Measurements from ENCODE around the gene CDH20.
"Not testable (repeated sequence)": the region's sequence is repeated elsewhere in the genome, so short reads cannot be mapped to it uniquely, and the experiment has no call there.

Gene CDH20

DNA sequence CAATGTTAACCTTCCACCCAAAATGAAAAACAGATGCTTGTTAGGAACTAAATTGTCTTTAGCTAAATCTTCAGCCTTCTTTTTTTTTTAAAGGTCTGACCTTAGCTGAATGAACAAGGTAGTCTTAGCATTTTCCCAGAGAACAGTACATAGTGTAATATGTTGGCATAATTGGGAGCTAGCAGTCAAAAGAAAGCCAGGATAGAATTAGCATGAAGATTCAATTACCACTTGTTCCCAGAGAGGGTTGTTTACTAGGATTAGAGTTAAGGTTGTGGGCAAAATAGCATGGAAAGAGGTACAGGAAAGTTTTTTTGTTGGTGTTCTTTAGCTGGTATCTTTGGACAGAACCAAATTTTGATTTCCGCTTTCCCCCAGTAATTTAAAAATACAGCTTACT, 6.9 kb downstream of the CDH20 start:
- DNase-seq (ENCODE audit: low read depth in 1 of 2, low spot score in 1 of 2) = no peak

DNA sequence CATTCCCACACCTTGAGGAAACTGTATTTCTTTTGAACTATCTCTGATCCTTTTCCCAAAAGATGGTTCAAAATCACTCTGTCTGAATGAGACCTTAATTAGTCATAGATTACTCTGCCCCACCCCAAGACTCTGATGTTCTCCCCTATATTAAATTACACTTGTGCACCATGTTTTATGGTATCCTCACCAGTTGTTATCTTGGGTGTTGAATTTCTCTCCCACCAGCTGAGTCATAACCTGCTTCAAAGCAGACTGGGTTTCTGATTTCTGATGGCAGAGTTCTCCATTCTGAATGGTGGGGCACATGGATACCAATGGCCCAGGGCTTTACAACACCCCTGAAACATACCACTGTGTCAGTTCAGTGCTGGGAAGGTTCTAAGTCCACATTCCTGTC, 15.0 kb downstream of the CDH20 start:
- no peak for DNase-seq (ENCODE audit: low read depth in 1 of 2, low spot score in 1 of 2)

DNA sequence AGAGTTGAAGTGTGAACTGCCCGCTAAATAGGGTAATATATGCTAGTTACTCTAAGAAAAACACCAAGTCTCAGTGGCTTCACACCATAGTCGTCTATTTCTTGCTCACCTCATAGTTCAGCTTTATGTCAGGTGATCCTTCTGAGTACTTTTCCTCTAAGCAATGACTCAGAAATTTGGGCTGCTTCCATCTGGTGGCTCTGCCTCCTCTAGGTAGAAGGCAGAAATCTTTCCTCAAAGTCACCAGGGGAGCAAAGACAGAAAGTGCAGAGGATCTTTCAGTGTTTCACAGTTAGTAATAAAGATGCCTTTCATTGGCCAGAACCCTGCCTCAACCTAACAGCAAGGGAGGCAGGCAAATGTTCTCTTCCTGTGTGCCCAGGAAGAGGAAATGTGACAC, 17.3 kb downstream of the CDH20 start:
- DNase-seq (ENCODE audit: low read depth in 1 of 2, low spot score in 1 of 2) = no peak

DNA sequence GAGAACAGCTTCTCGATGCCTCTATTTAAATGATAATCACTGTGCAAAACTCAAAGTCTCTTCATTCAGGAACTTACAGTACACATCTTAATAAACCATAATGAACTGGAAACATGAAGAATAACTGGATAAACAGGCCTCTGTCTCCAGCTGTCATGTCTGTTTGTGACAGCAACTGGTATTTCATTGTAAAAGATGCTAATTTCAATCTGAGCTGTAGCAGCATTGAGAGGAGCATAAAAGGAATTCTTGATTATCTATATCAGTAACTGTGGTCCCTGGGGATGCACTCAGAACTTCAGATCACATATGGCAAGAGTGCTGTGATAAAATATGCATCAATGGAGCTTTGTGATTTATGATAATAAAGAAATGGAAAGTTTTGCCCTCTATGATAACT, 18.8 kb downstream of the CDH20 start:
- no peak for DNase-seq (ENCODE audit: low read depth in 1 of 2, low spot score in 1 of 2)

DNA sequence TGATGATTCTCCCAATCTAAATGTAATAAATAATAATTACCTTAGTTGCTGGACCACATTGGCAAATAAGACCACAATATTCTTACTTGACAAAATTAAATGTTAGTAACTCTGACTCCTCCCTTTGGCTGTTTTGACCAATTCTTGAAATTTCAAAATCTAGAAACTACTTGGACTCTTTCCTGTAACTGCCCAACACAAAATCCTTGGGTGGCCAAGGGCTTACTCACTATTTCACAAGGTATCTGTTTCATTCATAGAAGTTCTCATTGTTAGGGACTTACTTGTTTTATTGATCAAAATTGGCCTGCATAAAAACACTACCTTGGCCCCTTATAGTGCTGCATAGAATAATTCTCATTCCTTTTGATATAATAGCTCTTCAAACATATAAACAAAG, 19.4 kb downstream of the CDH20 start:
- DNase-seq (ENCODE audit: low read depth in 1 of 2, low spot score in 1 of 2) = no peak

DNA sequence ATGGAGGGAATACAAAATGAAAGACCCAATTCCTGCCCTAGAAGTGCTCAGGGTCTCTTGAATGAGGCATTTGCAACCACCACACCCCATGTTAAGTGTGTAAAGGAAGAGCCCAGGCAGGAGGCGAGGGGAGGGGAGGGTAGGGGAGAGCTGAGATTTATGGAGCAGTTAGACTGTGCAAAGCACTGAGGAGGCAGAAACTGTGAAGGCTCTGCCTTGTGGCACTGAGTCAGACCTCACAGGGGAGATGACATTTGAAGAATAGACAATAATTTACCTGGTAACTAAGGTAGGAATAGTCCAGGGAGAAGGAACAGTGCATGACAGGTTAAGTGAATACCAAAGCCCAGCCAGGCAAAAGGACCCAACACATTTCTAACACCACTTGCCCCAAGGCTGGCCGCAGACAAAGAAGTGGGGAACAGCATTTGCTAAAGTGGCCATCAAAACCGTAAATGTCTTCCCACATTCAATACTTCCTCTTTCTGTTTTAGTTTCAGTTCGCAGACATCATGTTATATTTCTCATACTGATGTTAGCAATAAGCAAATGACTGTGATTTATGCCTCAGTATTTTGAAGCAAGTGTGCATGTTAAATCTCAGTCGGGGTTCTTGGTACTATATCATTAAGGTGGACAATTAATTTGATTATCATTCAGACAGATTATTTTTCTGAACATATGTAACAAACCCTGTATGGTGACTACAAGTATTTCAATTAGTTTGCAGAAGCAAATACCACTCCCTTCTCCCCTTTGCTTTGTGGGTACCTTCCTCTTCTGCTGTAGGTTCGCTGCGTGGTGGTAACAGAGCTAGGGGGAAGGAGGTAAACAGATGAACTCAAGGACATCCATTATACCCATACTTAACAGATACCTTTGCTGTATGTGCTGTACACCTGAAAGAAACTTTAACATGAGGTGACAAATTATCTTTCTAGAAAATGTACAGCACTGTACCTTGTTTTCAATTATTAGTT, 27.5 kb downstream of the CDH20 start:
- no peak for DNase-seq (ENCODE audit: low read depth in 1 of 2, low spot score in 1 of 2)

DNA sequence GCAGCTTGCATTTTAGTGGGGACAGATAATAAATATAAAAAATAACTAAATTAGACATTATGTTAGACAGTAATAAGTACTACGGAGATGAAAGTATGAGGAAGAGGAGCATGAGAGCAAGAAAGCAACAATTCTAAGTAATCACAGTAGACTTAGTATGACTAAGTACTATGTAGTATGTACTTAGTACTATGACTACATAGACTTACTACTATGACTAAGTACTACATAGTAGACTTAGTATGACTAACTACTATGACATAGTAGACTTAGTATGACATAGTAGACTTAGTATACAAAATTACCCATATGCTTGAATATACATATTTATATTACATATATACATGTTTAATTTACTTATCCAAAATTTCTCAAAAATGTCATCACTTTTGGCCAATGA, 29.3 kb downstream of the CDH20 start:
- DNase-seq (ENCODE audit: low read depth in 1 of 2, low spot score in 1 of 2) = no peak

DNA sequence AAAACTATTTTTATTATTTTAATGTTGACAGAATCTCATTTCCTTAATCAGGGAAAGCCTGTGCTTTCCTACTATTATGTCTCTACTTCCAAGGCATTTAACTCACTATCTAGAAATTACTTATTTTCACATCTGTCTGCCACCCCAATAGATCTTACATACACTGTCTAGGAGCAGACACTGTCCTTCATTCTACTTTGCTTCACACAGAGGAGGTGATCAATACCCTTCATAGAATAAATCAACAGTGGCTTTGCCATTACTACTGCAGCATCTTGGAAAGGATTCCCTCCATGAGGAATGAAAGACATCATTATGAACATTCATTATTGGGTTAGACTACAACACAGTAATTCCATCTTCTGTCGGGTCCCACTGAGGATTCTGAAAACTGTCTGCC, 31.7 kb downstream of the CDH20 start:
- no peak for DNase-seq (ENCODE audit: low read depth in 1 of 2, low spot score in 1 of 2)

DNA sequence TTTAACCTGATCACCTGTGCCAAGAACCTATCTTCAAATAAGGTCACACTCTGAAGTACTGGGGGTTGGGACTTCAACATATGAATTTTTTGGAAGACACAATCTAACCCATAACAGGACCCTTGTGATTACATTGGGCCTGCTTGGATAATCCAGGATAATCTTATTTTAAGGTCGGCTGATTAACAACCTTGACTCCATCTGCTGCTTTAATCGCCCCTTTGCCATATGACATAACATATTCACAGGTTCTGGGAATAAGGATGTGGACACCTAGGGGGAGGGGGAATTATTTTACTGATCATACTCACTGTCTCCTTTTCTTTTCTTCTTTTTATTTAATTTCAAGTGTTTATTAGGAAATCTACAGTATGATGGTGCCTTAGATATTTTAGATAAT, 34.8 kb downstream of the CDH20 start:
- DNase-seq (ENCODE audit: low read depth in 1 of 2, low spot score in 1 of 2) = no peak

DNA sequence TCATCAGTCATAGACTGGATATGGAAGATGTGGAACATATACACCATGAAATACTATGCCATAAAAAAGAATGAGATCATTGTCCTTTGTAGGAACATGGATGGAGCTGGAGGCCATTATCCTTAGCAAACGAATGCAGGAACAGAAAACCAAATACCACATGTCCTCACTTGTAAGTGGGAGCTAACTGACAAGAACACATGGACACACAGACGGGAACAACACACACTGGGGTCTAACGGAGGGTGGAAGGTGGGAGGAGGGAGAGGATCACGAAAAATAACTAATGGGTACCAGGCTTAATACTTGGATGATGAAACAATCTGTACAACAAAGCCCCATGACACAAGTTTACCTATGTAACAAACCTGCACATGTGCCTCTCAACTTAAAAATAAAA, 36.4 kb downstream of the CDH20 start:
- not testable (repeated sequence) for DNase-seq (ENCODE audit: low read depth in 1 of 2, low spot score in 1 of 2)

DNA sequence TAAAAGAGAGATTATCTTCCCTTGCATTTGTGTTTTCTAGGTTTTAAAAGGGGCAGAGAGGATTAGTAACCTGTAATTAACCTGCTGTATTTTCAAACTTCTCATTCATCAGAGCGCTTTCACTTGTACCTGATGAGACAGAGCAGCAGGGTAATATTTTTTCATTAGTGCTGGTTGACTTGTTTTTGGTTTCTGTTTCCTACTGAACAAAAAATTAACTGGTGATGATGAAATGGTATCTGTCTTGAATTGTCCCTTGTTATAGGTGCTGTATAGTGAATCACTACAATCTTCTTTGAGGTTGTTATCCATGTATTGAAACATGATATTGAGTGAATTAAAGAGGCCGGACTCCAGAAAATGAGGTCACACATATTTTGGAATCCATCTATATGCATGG, 37.9 kb downstream of the CDH20 start:
- DNase-seq (ENCODE audit: low read depth in 1 of 2, low spot score in 1 of 2) = no peak

DNA sequence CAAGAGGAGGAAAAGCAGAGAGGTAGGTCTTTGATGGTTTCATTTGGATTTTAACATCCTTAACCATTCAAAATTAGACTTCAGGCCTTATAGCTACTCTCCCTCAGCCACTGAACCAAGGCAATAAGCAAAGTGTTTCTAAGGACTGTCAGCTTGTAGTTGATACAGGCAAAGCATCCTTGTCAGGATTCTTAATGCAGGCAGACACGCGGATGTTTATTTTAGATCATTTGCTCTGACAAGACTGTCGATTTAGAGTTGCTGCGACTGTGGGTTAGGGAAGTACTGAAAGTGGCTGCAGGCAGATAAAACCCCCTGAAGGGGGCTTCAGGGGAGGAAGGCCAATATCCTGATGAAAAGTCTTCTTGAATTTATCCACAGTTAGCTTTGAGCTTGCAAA, 46.6 kb downstream of the CDH20 start:
- no peak for DNase-seq (ENCODE audit: low read depth in 1 of 2, low spot score in 1 of 2)

DNA sequence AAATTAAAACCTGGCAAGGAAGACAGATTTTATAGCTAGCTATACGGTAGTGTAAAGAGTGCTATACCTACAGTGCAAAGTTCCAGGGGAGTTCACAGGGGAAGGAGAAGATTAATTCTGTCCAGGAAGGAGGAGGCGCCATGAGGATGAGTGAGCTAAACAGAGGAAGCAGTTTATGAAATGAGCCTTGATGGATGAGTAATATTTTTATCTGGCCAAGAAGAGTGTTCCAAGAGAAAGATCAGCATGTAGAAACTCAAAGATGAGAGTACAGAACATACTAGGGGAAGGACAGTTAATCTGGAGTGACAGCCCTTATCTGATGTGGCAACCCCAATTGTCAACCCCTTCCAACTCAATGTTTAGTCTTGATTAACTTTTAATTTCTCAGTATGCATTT, 54.8 kb downstream of the CDH20 start:
- no peak for DNase-seq (ENCODE audit: low read depth in 1 of 2, low spot score in 1 of 2)

DNA sequence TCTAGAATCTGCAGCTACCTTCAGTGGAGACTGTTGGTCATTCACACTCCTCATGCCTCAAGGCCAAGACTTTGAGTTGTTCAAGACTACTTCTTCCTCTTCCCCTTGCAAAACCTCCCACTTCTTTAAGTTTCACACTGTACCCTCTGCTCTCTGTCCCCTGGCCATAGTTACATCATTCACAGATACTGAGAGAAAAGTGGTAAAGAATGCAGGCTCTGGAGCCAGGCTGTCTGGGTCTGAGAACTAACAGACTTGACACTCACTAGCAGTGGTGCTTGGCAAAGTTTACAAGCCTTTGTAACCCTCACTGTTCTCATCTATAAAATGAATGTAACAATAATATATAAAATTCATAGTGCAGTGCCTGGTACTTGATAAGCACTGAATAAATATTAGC, 61.8 kb downstream of the CDH20 start:
- no peak for DNase-seq (ENCODE audit: low read depth in 1 of 2, low spot score in 1 of 2)

DNA sequence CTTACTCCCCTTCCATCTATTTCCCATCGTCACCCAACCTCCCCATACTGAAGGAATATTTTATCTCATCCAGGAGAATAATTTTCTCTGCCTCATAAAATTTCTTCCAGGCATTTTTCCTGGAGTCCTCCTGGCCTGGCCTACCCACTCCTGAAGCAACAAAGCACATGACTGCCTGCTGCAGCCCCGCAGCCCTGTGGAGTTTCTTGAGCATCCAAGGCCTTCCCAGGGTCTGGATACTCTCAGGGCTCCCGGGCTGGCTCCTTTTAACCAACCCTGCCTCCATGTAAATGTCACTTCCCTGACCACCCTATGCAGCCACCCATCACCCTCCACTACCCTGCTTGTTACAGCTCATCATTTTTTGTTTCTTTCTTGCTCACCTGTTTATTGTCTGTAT, 64.0 kb downstream of the CDH20 start:
- no peak for DNase-seq (ENCODE audit: low read depth in 1 of 2, low spot score in 1 of 2)

DNA sequence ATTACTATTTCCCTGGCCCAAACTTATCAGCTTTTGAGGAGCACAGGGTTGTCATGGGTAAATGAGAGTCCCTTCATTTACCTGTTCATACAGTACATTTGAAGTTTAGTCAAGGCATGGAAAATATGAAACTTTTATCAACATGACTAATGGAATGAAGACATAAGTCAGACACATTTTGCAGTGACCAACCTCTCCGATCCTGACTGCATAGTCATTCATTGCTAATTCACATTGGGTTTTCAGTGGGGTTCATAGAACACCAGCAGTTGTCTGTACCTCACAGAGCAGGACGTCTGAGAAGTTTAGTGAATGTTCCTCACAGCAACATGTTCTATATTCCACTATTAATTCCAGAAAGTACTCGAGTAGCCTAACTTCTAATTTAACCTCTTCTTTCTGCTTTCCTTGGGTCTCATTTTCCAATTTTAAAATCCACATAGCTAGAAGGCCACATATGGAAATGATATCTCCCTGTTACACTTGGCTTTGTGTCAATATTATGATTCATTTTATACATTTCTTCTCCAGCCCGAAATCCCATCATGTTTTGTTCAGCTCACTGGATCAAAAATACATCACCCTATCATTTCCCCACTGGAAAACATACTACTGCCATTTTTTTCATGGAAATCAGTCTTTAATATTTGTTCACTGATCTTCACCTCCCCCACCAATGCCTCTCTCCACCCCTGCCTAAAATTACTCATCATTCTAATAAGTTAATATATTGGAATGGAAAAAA, 65.9 kb downstream of the CDH20 start:
- DNase-seq (ENCODE audit: low read depth in 1 of 2, low spot score in 1 of 2) = no peak

DNA sequence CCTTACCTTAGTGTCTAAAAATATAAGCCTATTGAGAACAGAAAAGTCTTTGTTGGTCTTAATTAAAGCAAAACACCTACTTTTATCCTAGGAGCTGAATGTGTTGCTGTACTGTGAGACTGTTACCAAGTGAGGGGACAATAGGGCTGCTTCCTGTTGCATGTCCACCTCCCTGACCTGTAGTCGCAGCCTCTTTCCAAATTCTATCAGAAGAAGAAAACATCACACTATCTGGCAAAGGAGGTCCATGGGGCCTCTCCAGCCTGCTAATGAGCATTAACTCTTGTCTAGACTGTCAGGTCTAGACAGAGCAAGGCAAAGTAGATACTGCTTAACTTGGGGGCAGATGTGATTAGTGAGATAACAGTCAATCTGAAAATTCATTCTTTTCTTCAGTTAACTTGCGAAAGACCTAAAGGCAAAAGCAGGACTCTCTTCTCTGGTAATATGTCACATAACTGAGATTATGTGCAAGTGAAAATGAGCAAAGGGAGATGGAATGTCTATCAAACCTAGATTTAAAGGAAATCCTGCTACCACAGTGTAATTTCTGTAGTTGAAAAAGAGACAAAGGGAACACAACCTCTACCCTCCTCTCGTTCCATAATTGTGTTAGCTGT, 66.9 kb downstream of the CDH20 start:
- no peak for DNase-seq (ENCODE audit: low read depth in 1 of 2, low spot score in 1 of 2)

DNA sequence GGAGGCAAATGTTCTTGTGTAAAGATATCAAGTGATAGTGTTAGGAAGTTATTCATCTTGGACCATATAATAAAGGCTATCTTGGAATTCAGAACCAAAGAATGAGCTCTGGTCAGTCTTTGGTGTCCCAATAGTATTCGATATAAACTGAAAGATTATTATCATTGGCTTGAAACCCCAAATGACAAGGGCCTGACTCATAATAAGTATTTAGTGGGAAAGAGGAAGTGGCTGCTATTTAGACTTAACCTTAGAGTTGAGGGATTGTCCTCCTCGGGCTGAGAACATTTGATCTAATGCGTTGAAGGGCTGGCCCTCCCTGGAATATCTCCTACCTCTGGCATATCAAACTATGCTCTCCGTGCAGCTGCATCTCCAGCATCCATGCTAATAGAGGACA, 67.5 kb downstream of the CDH20 start:
- no peak for DNase-seq (ENCODE audit: low read depth in 1 of 2, low spot score in 1 of 2)

DNA sequence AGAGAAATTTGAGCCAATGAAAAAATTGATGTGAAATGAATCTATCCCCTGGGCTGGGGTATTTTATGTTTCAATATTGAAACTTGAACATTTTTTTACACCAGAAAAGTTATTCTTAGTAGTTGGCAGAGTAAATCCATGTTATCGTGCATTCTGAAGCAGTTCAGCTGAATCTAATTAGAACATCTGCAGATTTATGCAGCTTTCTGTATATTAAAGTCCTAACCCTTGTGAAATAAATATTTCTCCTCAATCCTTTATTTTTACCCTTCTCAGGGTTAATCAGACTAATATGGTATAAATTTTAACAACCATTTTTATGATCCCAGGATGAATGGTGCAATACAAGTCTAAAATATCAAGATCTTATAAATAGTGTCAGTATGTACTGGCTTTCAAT, 69.5 kb downstream of the CDH20 start:
- DNase-seq (ENCODE audit: low read depth in 1 of 2, low spot score in 1 of 2) = no peak

DNA sequence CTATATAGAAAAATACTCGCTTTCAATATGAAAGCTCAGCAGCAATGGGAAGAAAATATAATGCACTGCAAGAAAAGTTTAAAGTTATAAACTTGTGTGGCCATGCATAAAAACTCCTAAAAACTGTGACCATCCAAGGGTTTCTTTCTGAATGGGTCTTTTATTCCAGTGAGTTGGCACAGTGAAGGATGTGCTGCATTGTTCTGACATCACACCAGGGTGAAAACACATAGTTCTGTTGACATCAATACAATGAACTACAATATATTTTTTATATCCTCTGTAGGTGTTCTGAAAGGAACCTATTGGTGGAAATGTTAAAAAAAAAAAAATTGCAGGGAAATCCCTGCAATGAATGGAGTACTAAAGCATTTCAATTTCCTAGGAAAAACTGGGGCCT, 80.2 kb downstream of the CDH20 start:
- DNase-seq (ENCODE audit: low read depth in 1 of 2, low spot score in 1 of 2) = no peak

DNA sequence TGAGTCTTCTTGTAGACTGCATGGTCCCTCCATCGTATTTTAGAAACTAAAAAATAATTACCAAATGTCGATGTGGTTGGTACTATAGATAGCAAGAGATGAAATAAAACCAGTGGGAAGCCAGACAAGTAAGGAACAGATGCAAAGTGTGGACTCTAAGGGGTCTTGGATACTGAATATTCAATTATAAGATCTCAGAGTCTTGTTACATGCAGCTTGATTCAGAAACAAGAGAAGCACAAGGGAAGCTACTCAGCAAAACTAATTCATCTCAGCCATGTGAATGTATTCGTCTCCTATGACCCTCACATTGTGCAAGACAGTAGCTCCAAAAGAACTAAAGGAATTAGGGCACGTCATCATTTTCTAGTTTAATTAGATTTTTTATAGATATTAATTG, 80.9 kb downstream of the CDH20 start:
- DNase-seq (ENCODE audit: low read depth in 1 of 2, low spot score in 1 of 2) = no peak

DNA sequence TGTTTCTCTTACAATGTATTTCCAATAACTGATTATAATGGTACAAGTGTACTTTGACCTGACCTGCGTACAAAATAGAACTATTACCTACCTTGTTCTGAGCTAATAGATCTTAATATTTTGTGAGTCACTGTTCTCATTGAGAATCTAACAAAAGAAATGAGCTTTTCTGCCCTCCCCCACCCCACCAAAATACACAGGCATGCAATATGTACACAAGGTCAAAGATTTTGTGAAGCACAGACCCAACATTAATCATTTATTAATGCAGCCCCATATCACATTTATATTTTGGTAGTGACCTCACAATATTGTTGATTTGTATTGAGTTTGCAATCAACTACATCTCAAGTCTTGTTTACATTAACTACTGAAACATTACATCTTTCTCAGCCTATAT, 86.5 kb downstream of the CDH20 start:
- no peak for DNase-seq (ENCODE audit: low read depth in 1 of 2, low spot score in 1 of 2)
